ENCODE data around the gene CD59. TPM values are rescaled to one million over a fixed set of nuclear protein-coding genes. Genes with fewer than 3 reads are reported as not detected.
"Not testable (repeated sequence)": the region's sequence is repeated elsewhere in the genome, so short reads cannot be mapped to it uniquely, and the experiment has no call there.

Gene CD59
- total RNA-seq, 4 donors from 2014 or later: 327 to 685 (median 490) TPM

DNA sequence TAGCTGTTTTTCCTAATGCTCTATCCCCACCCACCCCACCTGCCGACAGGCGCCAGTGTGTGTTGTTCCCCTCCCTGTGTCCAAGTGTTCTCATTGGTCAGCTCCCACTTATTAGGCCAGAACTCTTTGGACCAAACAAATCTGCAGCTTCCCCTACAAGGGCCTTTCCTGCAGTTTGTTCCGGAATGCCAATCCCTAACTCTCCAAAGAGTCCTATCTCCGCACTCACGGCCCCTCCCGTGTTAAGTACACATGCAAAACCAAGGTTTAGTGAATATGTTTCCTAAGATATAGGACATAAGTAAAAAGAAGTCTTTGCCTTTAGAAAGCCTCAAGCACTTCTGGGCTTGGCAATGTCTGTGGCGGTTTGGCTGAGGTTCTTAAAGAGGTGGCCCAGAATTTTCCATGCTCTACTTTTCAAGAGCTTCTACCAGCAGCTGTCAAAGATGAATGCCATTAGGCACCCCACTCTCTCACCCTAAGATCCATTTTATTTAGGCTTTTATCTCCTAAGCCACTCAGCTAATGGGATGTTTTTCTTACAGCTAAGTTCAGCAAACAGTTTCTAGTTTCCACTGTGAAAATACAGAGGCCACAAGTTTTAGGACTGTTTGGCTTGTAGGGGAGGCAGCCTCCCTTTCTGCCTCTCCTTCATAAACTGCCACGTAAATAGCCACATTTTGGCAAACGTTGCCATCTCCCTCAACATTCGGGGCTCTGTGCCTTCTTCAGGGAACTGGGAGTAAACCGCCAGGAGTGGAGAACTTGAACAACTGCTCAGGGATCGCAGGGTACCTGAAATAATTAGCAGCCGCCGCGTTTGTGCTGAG lies 1.6 kb downstream of the CD59 start:
- TF ChIP-seq, protein P1, sequence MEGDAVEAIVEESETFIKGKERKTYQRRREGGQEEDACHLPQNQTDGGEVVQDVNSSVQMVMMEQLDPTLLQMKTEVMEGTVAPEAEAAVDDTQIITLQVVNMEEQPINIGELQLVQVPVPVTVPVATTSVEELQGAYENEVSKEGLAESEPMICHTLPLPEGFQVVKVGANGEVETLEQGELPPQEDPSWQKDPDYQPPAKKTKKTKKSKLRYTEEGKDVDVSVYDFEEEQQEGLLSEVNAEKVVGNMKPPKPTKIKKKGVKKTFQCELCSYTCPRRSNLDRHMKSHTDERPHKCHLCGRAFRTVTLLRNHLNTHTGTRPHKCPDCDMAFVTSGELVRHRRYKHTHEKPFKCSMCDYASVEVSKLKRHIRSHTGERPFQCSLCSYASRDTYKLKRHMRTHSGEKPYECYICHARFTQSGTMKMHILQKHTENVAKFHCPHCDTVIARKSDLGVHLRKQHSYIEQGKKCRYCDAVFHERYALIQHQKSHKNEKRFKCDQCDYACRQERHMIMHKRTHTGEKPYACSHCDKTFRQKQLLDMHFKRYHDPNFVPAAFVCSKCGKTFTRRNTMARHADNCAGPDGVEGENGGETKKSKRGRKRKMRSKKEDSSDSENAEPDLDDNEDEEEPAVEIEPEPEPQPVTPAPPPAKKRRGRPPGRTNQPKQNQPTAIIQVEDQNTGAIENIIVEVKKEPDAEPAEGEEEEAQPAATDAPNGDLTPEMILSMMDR (IDR thresholded peaks at IDR 0.05): no peak
- no peak for DNase-seq (ENCODE audit: low spot score)
- ATAC-seq (ENCODE audit: low FRiP score): no peak

DNA sequence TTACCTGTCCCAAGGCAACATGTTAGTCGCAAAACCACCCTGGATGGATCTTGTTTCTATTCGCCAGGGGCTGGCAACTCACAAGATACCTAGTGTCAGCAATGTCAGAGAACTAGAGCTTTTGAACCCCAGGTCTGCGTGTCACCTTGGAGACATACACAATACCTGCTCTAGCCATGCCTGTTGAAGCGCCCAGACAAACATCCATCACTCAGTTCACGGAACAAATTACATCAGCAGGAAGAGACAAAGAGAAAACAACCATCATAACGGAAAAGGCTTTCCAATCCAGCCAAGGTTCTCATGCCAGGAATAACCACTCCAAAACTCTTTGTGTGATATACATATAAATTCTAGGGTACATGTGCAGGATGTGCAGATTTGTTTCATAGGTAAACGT lies 2.2 kb downstream of the CD59 start:
- TF ChIP-seq, protein P1 (IDR thresholded peaks at IDR 0.05): no peak
- no peak for DNase-seq (ENCODE audit: low spot score)
- no peak for ATAC-seq (ENCODE audit: low FRiP score)

DNA sequence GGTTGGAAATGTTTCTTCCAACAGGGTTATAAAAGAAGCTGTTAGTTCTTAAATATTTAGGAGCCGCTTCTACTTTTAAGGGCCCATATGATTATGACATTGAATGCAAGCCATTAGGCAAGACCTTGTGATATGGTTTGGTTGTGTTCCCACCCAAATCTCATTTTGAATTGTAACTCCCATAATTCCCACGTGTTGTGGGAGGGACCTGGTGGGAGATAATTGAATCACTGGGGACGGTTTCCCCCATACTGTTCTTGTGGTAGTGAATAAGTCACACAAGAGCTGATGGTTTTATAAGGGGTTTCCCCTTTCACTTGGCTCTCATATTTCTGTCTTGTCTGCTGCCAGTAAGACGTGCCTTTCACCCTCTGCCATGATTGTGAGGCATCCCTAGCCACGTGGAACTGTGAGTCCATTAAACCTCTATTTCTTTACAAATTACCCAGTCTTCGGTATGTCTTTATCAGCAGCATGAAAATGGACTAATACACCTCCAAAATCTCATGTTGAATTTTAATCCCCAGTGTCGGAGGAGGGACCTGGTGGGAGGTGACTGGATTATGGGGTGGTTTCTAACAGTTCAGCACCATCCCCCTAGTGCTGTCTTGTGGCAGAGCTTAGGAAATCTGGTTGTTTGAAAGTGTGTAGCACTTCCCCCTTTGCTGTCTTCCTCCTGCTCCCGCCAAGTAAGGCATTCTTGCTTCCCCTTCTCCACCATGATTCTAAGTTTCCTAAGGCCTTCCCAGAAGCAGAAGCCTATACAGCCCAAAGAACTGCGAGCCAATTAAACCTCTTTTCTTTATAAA lies 4.3 kb downstream of the CD59 start:
- ATAC-seq (ENCODE audit: low FRiP score) (no peak), DNase-seq (ENCODE audit: low spot score) (no peak)
- TF ChIP-seq, protein P1 (IDR thresholded peaks at IDR 0.05): no peak

DNA sequence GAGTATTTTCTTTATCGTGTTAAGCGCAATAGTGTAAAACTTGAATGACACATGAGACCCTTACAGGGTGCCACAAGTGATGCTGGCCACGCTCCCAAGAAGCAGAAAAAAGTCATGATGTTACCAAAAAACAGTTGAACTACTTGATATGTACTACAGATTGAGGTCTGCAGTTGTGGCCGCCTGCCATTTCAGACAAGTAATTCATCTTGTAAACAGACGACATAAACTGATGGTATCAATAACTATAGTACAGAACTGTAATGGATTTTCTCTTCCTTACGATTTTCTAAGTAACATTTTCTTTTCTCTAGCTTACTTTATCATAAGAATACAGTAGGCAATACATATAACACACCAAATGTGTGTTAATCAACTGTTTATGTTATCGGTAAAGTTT lies 5.5 kb downstream of the CD59 start:
- TF ChIP-seq, protein P1 (IDR thresholded peaks at IDR 0.05): no peak
- ATAC-seq (ENCODE audit: low FRiP score): no peak
- no peak for DNase-seq (ENCODE audit: low spot score)

DNA sequence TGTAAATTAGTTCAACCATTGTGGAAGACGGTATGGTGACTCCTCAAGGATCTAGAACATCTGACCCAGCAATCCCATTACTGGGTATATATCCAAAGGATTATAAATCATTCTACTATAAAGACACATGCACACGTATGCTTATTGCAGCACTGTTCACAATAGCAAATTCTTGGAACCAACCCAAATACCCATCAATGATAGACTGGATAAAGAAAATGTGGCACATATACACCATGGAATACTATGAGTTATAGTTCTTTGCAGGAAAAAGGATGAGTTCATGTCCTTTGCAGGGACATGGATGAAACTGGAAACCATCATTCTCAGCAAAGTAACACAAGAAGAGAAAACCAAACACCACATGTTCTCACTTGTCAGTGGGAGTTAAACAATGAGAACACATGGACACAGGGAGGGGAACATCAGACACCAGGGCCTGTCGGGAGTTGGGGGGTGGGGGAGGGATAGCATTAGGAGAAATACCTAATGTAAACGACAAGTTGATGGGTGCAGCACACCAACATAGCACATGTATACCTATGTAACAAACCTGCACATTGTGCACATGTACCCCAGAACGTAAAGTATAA lies 7.1 kb downstream of the CD59 start:
- not testable (repeated sequence) for ATAC-seq (ENCODE audit: low FRiP score); DNase-seq (ENCODE audit: low spot score)

DNA sequence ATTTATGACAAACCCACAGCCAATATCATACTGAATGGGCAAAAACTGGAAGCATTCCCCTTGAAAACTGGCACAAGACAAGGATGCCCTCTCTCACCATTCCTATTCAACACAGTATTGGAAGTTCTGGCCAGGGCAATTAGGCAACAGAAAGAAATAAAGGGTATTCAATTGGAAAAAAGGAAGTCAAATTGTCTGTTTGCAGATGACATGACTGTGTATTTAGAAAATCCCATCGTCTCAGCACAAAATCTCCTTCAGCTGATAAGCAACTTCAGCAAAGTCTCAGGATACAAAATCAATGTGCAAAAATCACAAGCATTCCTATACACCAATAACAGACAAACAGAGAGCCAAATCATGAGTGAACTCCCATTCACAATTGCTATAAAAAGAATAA lies 8.7 kb downstream of the CD59 start:
- DNase-seq (ENCODE audit: low spot score); ATAC-seq (ENCODE audit: low FRiP score): not testable (repeated sequence)

DNA sequence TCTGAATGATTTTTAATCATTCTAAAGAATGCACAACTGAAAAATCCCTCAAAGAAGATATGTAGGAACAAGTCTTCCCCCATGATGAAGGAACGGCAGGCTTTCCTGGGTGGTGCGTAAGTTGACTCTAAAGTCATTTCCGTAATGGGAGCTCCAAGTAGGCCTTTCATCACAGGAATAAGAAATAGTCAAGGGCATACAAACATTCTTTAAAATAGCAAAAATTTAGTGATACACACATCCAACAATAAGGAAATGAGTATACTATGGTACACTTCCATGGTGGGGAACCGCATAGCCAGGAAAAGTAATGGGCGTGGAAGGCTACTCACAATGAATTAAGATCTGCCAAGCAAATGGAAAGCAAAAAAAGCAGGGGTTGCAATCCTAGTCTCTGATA lies 10.7 kb downstream of the CD59 start:
- TF ChIP-seq, protein P1 (IDR thresholded peaks at IDR 0.05): no peak
- no peak for DNase-seq (ENCODE audit: low spot score)

More for the DNA sequence above, 10.7 kb downstream of the CD59 start:
- no peak for ATAC-seq (ENCODE audit: low FRiP score)

All from omental fat pad (tissue), 4 donors.